HTERT RPE-1 (cell line): Measurements from ENCODE around the gene GDF7.

Experiments
- in situ Hi-C: fragments of 300-500 bp; cut with MboI; formaldehyde crosslinking; loops from 4 replicates; pipeline ENCODE4 v1.14.3; 2020; ENCODE audit warnings: low sequenced_read_pairs

The GDF7 gene

GRCh38 chr2:20671036-20671735, 4.2 kb downstream of the GDF7 start:
- in situ Hi-C loops = no loop called here

- in situ Hi-C loops = no loop called here
Measured at GRCh38 chr2:20671736-20672080, 4.8 kb downstream of the GDF7 start.

- in situ Hi-C loops = no loop called here
Measured at GRCh38 chr2:20672201-20672951, 5.4 kb downstream of the GDF7 start.

GRCh38 chr2:20673686-20674308, 6.9 kb downstream of the GDF7 start:
- in situ Hi-C loops = no loop called here

- in situ Hi-C loops = no loop called here
Measured at GRCh38 chr2:20674309-20674965, 7.5 kb downstream of the GDF7 start.

GRCh38 chr2:20674974-20675679, 8.2 kb downstream of the GDF7 start:
- in situ Hi-C loops = no loop called here

GRCh38 chr2:20675701-20676352, 8.9 kb downstream of the GDF7 start:
- in situ Hi-C loops = no loop called here

- in situ Hi-C loops = no loop called here
Measured at GRCh38 chr2:20676353-20677215, 9.6 kb downstream of the GDF7 start.

GRCh38 chr2:20677301-20678085, 10.5 kb downstream of the GDF7 start:
- in situ Hi-C loops = no loop called here

GRCh38 chr2:20678086-20678395, 11.1 kb downstream of the GDF7 start:
- in situ Hi-C loops = no loop called here

GRCh38 chr2:20678780-20679179, 11.8 kb downstream of the GDF7 start:
- in situ Hi-C loops = no loop called here

GRCh38 chr2:20680744-20681375, 13.9 kb downstream of the GDF7 start:
- in situ Hi-C loops = no loop called here

- in situ Hi-C loops = no loop called here
Measured at GRCh38 chr2:20682167-20682920, 15.4 kb downstream of the GDF7 start.

- in situ Hi-C loops = no loop called here
Measured at GRCh38 chr2:20684581-20685063, 17.7 kb downstream of the GDF7 start.

GRCh38 chr2:20687260-20687832, 20.4 kb downstream of the GDF7 start:
- in situ Hi-C loops = no loop called here

GRCh38 chr2:20689428-20690264, 22.7 kb downstream of the GDF7 start:
- in situ Hi-C loops = no loop called here
